HCT116 (cell line): ENCODE measurements around the gene GAD1. TPM values are rescaled to one million over a fixed set of nuclear protein-coding genes. Genes with fewer than 3 reads are reported as not detected.

ENCODE experiments used
- ATAC-seq: fragments of 200-7000 bp; cut with Tn5 transposase; 2 replicates; pipeline ENCODE4 v1.9.1; 2020; ENCODE audit warnings: mild to moderate bottlenecking, moderate library complexity
- BruUV-seq: library from RNA; stranded (reverse); fragments of 400-500 nt; replicated peaks from 2 replicates; lab custom pipeline; 2021; lab: Mats Ljungman, UMichigan
- CTCF ChIA-PET: fragments of 300-600 bp; sonication (Branson Sonifier 250); formaldehyde crosslinking; loops from one replicate; lab custom pipeline; 2021; ENCODE audit warnings: antibody characterized with exemption; lab: Charles Lee
- POLR2A ChIA-PET: fragments of 300-600, 350-600 bp; sonication (Branson Sonifier 250); formaldehyde crosslinking; loops from one replicate; lab custom pipeline; 2021; ENCODE audit warnings: antibody characterized with exemption; lab: Charles Lee
- RAD21 ChIA-PET, 2 experiments: fragments of 300-600 bp; sonication (Branson Sonifier 250); formaldehyde crosslinking; loops; one replicate each; lab custom pipeline; 2023; ENCODE audit warnings: low total read pairs in 2 of 2; ENCODE audit not compliant: uncharacterized antibody in 2 of 2, unreplicated experiment in 2 of 2, low non-redundant PET in 1 of 2; lab: Charles Lee
- DNase-seq: peaks from one replicate; pipeline ENCODE4 v3.0.0-alpha.2; 2010; ENCODE audit warnings: low read depth, low spot score
- H2AFZ ChIP-seq: fragments of 200-600 bp; shearing (Covaris generic), sonication (generic); 2 replicates; pipeline ENCODE4 v1.6.1; 2017; ENCODE audit warnings: low read depth, mixed run types, mixed read lengths, antibody characterized with exemption, low read length; ENCODE audit not compliant: poor library complexity, severe bottlenecking
- H3K27ac ChIP-seq: 2 replicates; pipeline ENCODE4 v1.5.1; 2012; ENCODE audit warnings: low read depth, low read length
- H3K27me3 ChIP-seq: fragments of 200-600 bp; sonication (generic); 2 replicates; pipeline ENCODE4 v1.6.1; 2016; ENCODE audit warnings: mixed run types, low read length, mixed read lengths; ENCODE audit not compliant: insufficient read depth
- H3K36me3 ChIP-seq, 2 experiments: fragments of 200-500 bp in 1 of 2; fragments of 200-600 bp in 1 of 2; sonication (Bioruptor generic) in 1 of 2; sonication (generic) in 1 of 2; 2 replicates each; pipeline versions ENCODE4 v1.5.1 to v1.6.1; 2014 to 2016; ENCODE audit warnings: low read length in 2 of 2, inconsistent platforms in 1 of 2, mixed read lengths in 1 of 2, mixed run types in 1 of 2; ENCODE audit not compliant: insufficient read depth in 2 of 2, control insufficient read depth in 1 of 2
- H3K4me1 ChIP-seq, 2 experiments: fragments of 200-600 bp in 1 of 2; sonication (generic) in 1 of 2; 2 replicates each; pipeline versions ENCODE4 v1.5.1 to v1.6.1; 2012 to 2017; ENCODE audit warnings: low read length in 2 of 2, inconsistent platforms in 1 of 2, mild to moderate bottlenecking in 1 of 2, mixed read lengths in 1 of 2, mixed run types in 1 of 2, moderate library complexity in 1 of 2; ENCODE audit not compliant: insufficient read depth in 2 of 2, control insufficient read depth in 1 of 2
- H3K4me2 ChIP-seq: fragments of 200-600 bp; sonication (generic); 2 replicates; pipeline ENCODE4 v1.6.1; 2017; ENCODE audit warnings: mixed run types, low read length, mixed read lengths
- H3K4me3 ChIP-seq, 2 experiments: fragments of 200-600 bp in 1 of 2; sonication (generic) in 1 of 2; replicated peaks in 1 of 2; 2 replicates each; pipeline ENCODE4 v1.5.1; 2011 to 2016; ENCODE audit warnings: low read length in 2 of 2, control low read depth in 1 of 2, low read depth in 1 of 2, mild to moderate bottlenecking in 1 of 2, mixed read lengths in 1 of 2, mixed run types in 1 of 2
- H3K79me2 ChIP-seq: fragments of 200-600 bp; sonication (generic); 2 replicates; pipeline ENCODE4 v1.6.1; 2017; ENCODE audit warnings: mild to moderate bottlenecking, mixed run types, low read length, moderate library complexity, mixed read lengths; ENCODE audit not compliant: insufficient read depth
- H3K9ac ChIP-seq: fragments of 200-600 bp; sonication (generic); 2 replicates; pipeline ENCODE4 v1.6.1; 2016; ENCODE audit warnings: low read length, mixed read lengths
- H3K9me2 ChIP-seq: fragments of 200-600 bp; sonication (generic), shearing (Covaris generic); 2 replicates; pipeline ENCODE4 v1.6.1; 2017; ENCODE audit warnings: mixed run types, mild to moderate bottlenecking, moderate library complexity; ENCODE audit not compliant: insufficient read depth
- H3K9me3 ChIP-seq, 2 experiments: fragments of 200-500 bp in 1 of 2; fragments of 200-600 bp in 1 of 2; sonication (Bioruptor generic) in 1 of 2; sonication (generic) in 1 of 2; 2 replicates each; pipeline ENCODE4 v1.6.1; 2014 to 2017; ENCODE audit warnings: low read length in 2 of 2, mixed read lengths in 2 of 2, inconsistent platforms in 1 of 2, low read depth in 1 of 2, mild to moderate bottlenecking in 1 of 2, mixed run types in 1 of 2, moderate library complexity in 1 of 2; ENCODE audit not compliant: control insufficient read depth in 1 of 2, insufficient read depth in 1 of 2
- H4K20me1 ChIP-seq: fragments of 200-600 bp; sonication (generic), shearing (Covaris generic); 2 replicates; pipeline ENCODE4 v1.6.1; 2017; ENCODE audit warnings: mixed run types, mild to moderate bottlenecking, moderate library complexity; ENCODE audit not compliant: insufficient read depth
- CBX3 ChIP-seq: IDR thresholded peaks from 2 replicates; pipeline ENCODE4 v1.6.1; 2012; ENCODE audit warnings: low read depth
- CEBPB ChIP-seq: IDR thresholded peaks from 2 replicates; pipeline ENCODE4 v1.6.1; 2012; ENCODE audit warnings: low read depth
- ELF1 ChIP-seq: IDR thresholded peaks from 2 replicates; pipeline ENCODE4 v1.6.1; 2012; ENCODE audit warnings: low read depth, borderline replicate concordance
- EZH2 ChIP-seq: fragments of 200-600 bp; sonication (generic); IDR thresholded peaks from 2 replicates; pipeline ENCODE4 v1.6.1; 2017; ENCODE audit warnings: antibody characterized with exemption, mixed run types
- JUND ChIP-seq: IDR thresholded peaks from 2 replicates; pipeline ENCODE4 v1.6.1; 2012
- RAD21 ChIP-seq: IDR thresholded peaks from 2 replicates; pipeline ENCODE4 v1.6.1; 2012; ENCODE audit warnings: low read depth, mild to moderate bottlenecking
- ZFX ChIP-seq: fragments of 450-650 bp; IDR thresholded peaks from 2 replicates; pipeline ENCODE4 v1.6.1; 2017
- ZNF274 ChIP-seq: fragments of 200-500 bp; sonication (Bioruptor generic); IDR thresholded peaks from 2 replicates; pipeline ENCODE4 v1.6.1; 2014; ENCODE audit warnings: mild to moderate bottlenecking, low read depth, low read length, inconsistent platforms
- intact Hi-C: fragments of 100-400 bp; cut with micrococcal nuclease; formaldehyde crosslinking; loops from 2 replicates; pipeline ENCODE4 v1.10.0; 2022
- total RNA-seq: library from RNA; stranded (reverse); gene quantifications from one replicate; pipeline ENCODE4 v1.2.1, GENCODE V29; 2021; ENCODE audit not compliant: unreplicated experiment
- TF ChIP-seq, protein P1 (sequence below): IDR thresholded peaks from 2 replicates; pipeline ENCODE4 v1.6.1; 2012; ENCODE audit warnings: low read depth

The GAD1 gene
- total RNA-seq, 1 experiment from 2014 or later, result 11.0 TPM

DNA sequence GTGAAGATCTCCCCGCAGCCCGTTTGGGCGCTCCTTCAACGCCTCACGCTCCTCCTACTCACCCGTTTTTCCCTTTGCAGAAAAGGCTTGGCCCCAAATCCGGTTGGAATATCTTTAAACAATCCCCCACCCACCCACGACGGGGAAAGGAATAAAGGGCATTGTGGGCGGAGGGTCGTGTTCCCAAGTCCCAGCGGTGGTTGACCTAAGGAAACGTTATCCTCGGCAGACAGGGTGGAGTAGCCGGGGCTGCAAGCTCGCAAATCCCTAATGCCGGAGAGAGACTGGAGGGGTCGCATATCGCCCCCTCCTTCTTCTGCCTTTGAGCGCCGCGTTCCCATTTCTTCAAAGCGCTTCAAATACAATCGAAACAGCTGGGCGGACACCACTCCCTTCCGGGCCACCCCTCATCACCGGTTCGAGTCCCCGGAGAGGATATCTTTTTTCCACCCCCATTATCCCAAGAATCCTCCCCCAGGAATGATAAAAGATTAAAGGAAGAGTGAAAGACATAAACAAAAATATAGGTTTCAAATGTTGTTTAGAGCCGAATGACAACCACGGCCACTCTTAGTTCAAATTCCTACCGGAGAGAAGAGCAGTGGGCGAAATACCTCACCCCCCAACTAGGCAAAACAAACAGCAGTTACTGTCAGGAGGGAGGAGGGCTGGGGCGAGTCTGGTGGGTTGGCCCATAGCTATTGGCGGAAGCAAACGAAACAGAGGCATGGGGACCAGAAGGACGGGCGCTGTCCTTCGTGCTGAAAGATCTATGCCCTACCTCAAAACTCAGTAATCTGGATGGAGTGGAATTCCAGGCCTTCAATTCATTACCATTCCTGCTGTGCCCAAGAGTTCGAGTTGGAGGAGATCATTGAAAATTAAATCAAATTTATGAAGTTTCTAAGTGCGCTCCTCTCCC lies 2.8 kb upstream of the GAD1 start:
- no peak for TF ChIP-seq EZH2
- TF ChIP-seq ELF1, result no peak
- TF ChIP-seq, protein P1, sequence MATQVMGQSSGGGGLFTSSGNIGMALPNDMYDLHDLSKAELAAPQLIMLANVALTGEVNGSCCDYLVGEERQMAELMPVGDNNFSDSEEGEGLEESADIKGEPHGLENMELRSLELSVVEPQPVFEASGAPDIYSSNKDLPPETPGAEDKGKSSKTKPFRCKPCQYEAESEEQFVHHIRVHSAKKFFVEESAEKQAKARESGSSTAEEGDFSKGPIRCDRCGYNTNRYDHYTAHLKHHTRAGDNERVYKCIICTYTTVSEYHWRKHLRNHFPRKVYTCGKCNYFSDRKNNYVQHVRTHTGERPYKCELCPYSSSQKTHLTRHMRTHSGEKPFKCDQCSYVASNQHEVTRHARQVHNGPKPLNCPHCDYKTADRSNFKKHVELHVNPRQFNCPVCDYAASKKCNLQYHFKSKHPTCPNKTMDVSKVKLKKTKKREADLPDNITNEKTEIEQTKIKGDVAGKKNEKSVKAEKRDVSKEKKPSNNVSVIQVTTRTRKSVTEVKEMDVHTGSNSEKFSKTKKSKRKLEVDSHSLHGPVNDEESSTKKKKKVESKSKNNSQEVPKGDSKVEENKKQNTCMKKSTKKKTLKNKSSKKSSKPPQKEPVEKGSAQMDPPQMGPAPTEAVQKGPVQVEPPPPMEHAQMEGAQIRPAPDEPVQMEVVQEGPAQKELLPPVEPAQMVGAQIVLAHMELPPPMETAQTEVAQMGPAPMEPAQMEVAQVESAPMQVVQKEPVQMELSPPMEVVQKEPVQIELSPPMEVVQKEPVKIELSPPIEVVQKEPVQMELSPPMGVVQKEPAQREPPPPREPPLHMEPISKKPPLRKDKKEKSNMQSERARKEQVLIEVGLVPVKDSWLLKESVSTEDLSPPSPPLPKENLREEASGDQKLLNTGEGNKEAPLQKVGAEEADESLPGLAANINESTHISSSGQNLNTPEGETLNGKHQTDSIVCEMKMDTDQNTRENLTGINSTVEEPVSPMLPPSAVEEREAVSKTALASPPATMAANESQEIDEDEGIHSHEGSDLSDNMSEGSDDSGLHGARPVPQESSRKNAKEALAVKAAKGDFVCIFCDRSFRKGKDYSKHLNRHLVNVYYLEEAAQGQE, result no peak; the same call in 1 of the 2 replicates
- no peak for TF ChIP-seq RAD21
- no peak for TF ChIP-seq ZFX
- no peak for TF ChIP-seq CBX3
- no peak for TF ChIP-seq ZNF274
- no peak for TF ChIP-seq CEBPB
- TF ChIP-seq JUND, result no peak
- Histone ChIP-seq H3K4me1 (peaks cover 3 to 22% of the 10 kb centered on the region in 2 experiments; a peak in 3 of 4 replicates), H3K9ac (no peak overlapping the region), H3K36me3 (no peaks in the 10 kb centered on the region), H4K20me1 (no peaks in the 10 kb centered on the region), H3K4me3 (no peak overlapping the region), H3K27me3 (no peaks in the 10 kb centered on the region), H3K9me3 (no peaks in the 10 kb centered on the region), H3K27ac (no peak overlapping the region), H2AFZ (no peak overlapping the region), H3K9me2 (no peaks in the 10 kb centered on the region), H3K4me2 (no peak overlapping the region), H3K79me2 (no peaks in the 10 kb centered on the region)
- POLR2A ChIA-PET, result no interaction called here
- no peak for ATAC-seq
- BruUV-seq, result no TSS peak
- intact Hi-C loops, result loop anchor here (2.0 kb wide), 1 partner anchor 1361 kb away; no protein-coding TSS in a partner anchor
- RAD21 ChIA-PET, result no interaction called here
- CTCF ChIA-PET, result interaction anchor here (0.9 to 6.1 kb wide), 9 partner anchors 352 to 489 kb away, joined by 3 to 87 read pairs (median 5); no protein-coding TSS in a partner anchor
- DNase-seq, result no peak
